ENCODE results near the gene COL5A2. TPM values are rescaled to one million over a fixed set of nuclear protein-coding genes. Genes with fewer than 3 reads are reported as not detected.

COL5A2 gene
- total RNA-seq, 4 donors from 2014 or later: 34.7 to 60.4 (median 51.4) TPM

GRCh38 chr2:189218236-189218635 lies 38.7 kb upstream of the COL5A2 start:
- Histone ChIP-seq H3K27ac (no peak overlapping the region), H3K4me1 (peaks cover 0 to 10% (median 3%) of the 10 kb centered on the region in 4 donors), H3K4me3 (no peak overlapping the region), H3K27me3 (no peaks in the 10 kb centered on the region), H3K36me3 (no peaks in the 10 kb centered on the region), H3K9me3 (no peaks in the 10 kb centered on the region)
- WGBS, 2 donors: 54 to 61% methylated on average over 2 of the region's 2 CpGs
- DNase-seq (ENCODE audit: low spot score in 2 of 2): no peak
- TF ChIP-seq POLR2A (IDR thresholded peaks at IDR 0.05) (no peak), EP300 (IDR thresholded peaks at IDR 0.05) (no peak), CTCF (IDR thresholded peaks at IDR 0.05) (no peak)

DNA sequence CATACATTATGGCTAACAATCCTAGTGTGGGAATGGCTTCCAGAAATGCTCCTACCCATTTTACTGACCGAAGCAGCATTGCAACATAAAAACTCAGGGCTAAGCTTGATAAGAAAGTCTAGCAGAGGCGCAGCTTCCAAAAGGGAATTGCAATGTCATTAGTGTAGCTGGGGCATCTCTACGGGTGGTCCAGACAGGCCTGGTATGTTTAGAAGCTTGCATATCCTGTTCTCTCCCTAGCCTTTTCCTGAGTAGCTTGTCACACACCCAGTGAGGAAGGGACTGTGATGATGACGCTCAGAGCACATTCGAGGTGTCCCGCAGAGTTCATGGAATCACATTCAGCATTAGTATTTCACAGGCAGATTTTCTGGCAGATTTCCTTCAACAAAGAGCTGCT lies 38.0 kb upstream of the COL5A2 start:
- Histone ChIP-seq H3K4me3 (no peak overlapping the region), H3K27me3 (no peaks in the 10 kb centered on the region), H3K27ac (no peak overlapping the region), H3K9me3 (no peaks in the 10 kb centered on the region), H3K36me3 (no peaks in the 10 kb centered on the region), H3K4me1 (peaks cover 0 to 9% (median 2%) of the 10 kb centered on the region in 4 donors)
- no peak for TF ChIP-seq EP300 (IDR thresholded peaks at IDR 0.05)
- no peak for TF ChIP-seq CTCF (IDR thresholded peaks at IDR 0.05)
- no peak for TF ChIP-seq POLR2A (IDR thresholded peaks at IDR 0.05)
- DNase-seq (ENCODE audit: low spot score in 2 of 2): no peak
- 34 to 45% methylated on average over 6 of the region's 6 CpGs for WGBS, 2 donors

DNA sequence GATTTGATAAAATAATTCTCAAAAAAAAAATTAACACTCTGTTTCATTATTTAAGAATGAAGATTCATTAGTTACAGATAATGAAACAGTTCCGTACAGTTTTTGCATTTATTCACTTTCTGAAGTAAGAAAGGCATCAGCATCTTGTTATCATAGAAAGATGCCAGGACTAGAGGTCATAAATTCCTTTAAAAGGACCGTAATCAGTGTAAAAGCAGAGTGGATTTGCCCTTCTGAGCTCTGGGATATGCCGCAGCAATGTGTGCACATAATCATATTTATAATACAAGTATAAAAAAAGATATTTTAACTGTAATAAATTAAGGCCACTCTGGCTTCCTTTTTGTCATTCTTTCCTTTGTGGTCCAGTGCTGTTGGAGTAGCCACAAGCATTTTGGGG lies 37.5 kb upstream of the COL5A2 start:
- Histone ChIP-seq H3K27ac (no peak overlapping the region), H3K27me3 (no peaks in the 10 kb centered on the region), H3K36me3 (no peaks in the 10 kb centered on the region), H3K4me1 (peaks cover 0 to 4% (median 0%) of the 10 kb centered on the region in 4 donors), H3K9me3 (no peaks in the 10 kb centered on the region), H3K4me3 (no peak overlapping the region)
- WGBS, 2 donors: 71 to 78% methylated on average over 3 of the region's 3 CpGs
- no peak for DNase-seq (ENCODE audit: low spot score in 2 of 2)
- no peak for TF ChIP-seq POLR2A (IDR thresholded peaks at IDR 0.05)
- no peak for TF ChIP-seq EP300 (IDR thresholded peaks at IDR 0.05)
- no peak for TF ChIP-seq CTCF (IDR thresholded peaks at IDR 0.05)

GRCh38 chr2:189214484-189214883 lies 34.9 kb upstream of the COL5A2 start:
- Histone ChIP-seq H3K27me3 (no peaks in the 10 kb centered on the region), H3K9me3 (no peaks in the 10 kb centered on the region), H3K27ac (no peak overlapping the region), H3K36me3 (no peaks in the 10 kb centered on the region), H3K4me1 (peaks cover 0 to 15% (median 0%) of the 10 kb centered on the region in 4 donors), H3K4me3 (no peak overlapping the region)
- WGBS, 2 donors: 97% methylated on average over 2 of the region's 2 CpGs
- TF ChIP-seq POLR2A (IDR thresholded peaks at IDR 0.05): no peak
- TF ChIP-seq CTCF (IDR thresholded peaks at IDR 0.05): no peak
- TF ChIP-seq EP300 (IDR thresholded peaks at IDR 0.05): no peak
- DNase-seq (ENCODE audit: low spot score in 2 of 2): no peak

- no peak overlapping the region for H3K27ac ChIP-seq
- H3K4me3 ChIP-seq: no peak overlapping the region
- DNase-seq (ENCODE audit: low spot score in 2 of 2): no peak
- 68 to 70% methylated on average over 2 of the region's 2 CpGs for WGBS, 2 donors
- no peaks in the 10 kb centered on the region for H3K9me3 ChIP-seq
- no peaks in the 10 kb centered on the region for H3K27me3 ChIP-seq
- TF ChIP-seq POLR2A (IDR thresholded peaks at IDR 0.05) (no peak), CTCF (IDR thresholded peaks at IDR 0.05) (no peak)
- H3K36me3 ChIP-seq: no peaks in the 10 kb centered on the region
- peaks cover 0 to 28% (median 3%) of the 10 kb centered on the region in 4 donors for H3K4me1 ChIP-seq
These were observed 33.7 kb upstream of the COL5A2 start for GRCh38 chr2:189213250-189213649.
